Measurements from ENCODE around the gene MAPKAPK3. TPM values are rescaled to one million over a fixed set of nuclear protein-coding genes. Genes with fewer than 3 reads are reported as not detected.

MAPKAPK3 gene
- polyA plus RNA-seq, 4 donors = 22.1 to 58.2 (median 53.8) TPM

GRCh38 chr3:50607271-50608091 lies 9.5 kb upstream of the MAPKAPK3 start:
- DNase-seq (ENCODE audit: low read depth in 4 of 4, low spot score in 3 of 4) = no peak

GRCh38 chr3:50608278-50608677 lies 8.7 kb upstream of the MAPKAPK3 start:
- no peak for DNase-seq (ENCODE audit: low read depth in 4 of 4, low spot score in 3 of 4)

DNA sequence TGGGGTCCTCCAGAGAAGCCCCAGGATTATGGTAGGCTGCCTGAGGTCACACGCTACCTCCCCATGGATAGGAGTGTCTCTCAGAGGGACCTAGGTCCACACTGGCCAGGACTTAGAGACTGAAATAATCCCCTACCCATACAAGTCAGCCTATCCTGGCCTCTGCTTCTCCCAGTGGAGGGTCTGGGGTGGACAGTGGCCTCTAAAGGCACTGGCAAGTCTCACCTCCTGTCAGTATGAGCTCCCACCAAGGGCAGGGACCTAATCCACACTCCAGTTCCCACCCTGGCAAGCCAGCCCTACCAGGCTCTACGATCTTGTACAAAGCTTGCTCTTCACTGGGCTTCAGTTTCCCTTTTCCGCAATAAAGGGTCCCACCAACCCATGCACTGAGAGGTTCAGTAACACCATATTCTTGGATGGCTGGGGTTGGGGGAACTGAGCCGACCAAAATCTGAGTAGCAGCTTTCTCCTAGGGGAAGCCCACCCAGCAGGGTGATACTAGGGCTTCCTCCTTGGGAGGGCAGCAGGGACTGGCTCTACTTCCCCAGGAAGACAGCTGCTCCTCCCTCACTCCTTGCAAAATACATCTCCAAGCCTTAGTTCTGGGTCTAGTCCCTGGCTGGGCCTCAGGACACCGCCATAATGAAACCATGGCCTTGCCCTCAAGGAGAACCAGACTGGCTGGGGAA lies 7.7 kb upstream of the MAPKAPK3 start:
- DNase-seq (ENCODE audit: low read depth in 4 of 4, low spot score in 3 of 4) = no peak

DNA sequence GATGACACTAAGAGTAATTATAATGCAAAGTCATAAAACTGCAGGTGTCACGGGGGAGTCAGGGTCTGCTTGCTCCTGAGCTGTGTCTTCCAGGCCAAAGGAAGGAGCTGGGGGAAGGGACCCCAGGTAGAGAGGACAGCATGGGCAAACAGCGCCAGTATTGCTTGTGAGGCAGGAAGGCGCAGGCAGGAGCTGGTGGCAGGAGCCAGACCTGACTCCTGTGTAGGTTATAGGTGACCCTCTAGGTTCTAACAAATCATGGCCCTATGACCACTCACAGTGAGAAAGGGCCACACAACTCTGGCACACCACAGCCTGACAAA lies 7.2 kb upstream of the MAPKAPK3 start:
- DNase-seq (ENCODE audit: low read depth in 4 of 4, low spot score in 3 of 4) = no peak

DNA sequence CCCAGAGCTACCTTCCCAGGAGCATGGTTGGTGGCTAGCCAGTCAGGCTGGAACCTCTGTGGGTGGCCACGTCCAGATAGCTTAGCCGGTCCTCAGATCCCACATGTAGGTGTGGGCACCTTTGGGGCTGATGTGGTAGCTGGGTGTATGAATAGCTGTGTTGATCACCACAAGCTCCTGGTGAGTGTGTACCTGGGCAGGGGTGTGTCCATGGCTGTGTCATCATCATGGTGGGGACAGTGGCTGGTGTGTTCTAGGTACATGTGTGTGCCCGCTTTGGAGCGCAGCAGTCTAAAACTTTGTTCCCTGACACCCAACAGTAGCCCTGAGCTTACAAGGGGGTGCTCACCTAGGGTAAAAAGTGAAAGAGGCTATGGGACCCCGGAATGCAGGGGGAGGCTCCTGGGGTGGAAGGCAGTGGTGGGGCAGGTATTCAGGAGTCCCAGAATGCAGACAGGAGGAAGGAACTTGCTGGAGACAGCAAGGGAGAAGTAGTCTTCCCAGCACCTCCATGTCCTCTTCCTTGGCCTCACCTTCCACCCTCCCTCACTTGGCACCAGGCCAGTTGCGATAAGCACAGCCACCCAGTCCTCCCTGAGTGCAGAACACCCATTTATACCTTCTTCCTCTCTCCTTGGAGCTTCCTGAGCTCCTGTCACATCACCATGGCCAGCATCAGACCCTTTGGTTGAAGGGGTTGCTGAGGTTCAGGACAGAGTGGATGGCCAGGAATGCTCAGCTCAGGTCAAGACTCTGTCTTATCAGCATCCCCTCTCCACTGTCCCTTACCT lies 6.6 kb upstream of the MAPKAPK3 start:
- no peak for DNase-seq (ENCODE audit: low read depth in 4 of 4, low spot score in 3 of 4)

DNA sequence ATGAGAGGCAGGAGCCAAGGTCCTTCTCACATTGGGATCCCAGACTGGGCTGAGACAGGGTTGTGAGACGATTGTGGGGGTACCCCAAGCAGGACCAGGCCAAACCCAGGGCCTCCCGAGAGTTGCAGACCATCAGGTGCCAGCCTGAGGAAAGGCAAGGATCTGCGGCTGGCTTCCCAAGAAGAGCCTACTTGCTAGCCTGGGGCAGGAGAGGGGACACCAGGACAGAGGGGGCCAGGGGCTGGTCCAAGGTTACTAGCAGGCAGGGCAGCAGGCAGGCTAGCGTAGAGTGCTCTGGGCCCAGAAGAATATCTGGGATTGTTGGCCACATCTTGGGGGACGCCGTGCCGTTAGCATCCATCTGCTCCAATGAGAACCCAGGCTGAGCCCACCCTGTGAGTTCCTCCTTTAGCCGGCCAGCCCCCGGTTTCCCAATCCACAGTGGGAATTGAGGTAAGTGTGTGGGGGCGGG lies 5.9 kb upstream of the MAPKAPK3 start:
- DNase-seq (ENCODE audit: low read depth in 4 of 4, low spot score in 3 of 4) = no peak

DNA sequence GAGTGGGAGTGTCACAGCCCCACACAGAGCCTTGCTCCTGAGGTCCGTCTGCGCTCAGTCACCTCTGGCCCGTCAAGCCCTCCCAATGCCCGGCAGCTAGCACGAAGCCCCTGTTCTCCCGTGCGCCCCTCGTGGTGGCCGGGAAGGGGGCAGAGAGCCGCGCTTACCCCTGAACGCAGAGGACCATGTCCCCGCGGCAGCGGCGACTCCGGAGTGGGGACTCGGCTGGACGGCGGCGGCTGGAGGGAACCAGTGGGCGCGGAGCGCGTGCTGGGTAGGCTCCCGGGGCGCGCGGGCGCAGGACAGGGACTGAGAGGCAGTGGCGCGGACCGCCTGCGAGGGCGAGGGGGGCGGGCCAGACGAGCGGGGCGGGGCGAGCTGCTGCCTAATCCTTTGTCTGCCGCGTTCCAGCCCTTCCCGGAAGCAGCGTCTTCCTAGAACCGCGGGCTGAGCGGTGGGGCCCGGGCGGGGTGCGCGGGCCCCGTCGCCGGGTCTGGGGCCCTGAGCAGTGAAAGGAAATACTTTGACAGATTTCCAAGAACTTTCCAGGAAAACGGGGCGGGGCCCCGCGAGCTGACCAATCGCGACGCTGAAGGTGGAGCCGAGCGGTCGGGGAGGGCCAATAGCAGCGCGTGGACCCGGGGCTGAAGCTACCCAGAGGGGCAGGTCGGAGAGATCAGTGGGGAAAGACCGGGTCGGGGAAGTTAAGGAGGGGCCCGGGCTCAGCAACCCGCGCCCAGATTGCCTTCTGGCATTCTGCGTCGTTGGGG lies 5.3 kb upstream of the MAPKAPK3 start, which contains the start of gene CISH:
CISH (minus strand) TSS at position 311 of the 770 bp plus-strand sequence; CDS start at position 187, 124 bp downstream.
- peak; percentile 94 to 96 (median 95) for DNase-seq (ENCODE audit: low read depth in 4 of 4, low spot score in 3 of 4)

DNA sequence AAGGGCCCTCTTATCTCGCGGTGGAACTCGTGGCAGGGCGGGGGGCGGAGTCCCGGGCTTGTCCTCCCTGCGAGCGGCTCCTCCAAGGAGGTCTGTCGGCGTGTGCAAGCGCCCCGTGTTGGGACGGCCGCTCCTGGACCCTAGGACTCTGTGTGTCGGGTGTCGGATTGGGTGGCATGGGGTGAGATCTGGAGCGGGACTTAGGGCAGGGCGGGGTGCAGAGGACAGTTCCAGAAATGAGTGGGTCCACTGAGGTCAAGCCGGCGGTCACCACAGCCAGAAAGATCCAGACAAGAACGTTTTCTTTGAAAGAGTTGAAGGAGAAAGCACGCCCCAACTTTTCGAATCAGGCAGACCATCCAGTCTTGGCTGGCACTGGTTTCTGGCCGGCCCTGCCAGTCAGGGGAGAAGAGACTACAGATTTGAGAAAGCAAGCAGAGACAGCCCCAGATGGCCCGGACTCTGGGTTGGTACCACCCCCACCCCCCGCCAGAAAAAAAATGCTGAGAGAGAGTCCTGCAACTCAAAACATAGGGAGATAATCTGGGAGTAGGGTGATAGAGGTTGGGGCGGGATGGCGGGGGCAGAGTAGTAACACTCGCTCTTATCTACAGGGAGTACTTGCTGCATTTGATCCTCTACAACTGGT lies 4.6 kb upstream of the MAPKAPK3 start:
- no peak for DNase-seq (ENCODE audit: low read depth in 4 of 4, low spot score in 3 of 4)

- no peak for DNase-seq (ENCODE audit: low read depth in 4 of 4, low spot score in 3 of 4)
Measured at GRCh38 chr3:50612970-50613846, 3.7 kb upstream of the MAPKAPK3 start.

DNA sequence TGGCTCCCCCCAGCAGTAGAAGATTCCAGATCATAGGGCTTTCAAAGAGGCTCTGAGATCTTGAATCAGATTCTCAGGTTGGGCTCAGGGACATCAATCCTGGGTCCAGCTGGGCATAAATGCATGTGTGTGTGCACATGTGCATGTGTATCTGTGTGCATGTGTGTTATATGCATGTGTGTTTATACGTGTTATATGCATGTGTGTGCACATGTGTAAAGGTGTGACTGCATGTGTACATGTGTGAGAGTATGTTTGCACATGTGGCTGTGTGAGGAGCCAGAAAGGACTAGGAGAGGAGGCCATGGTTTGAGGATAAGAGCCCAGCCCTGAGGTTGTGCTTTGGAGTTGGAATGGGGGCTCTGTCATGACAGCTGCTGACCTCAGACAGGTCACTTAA lies 1.8 kb upstream of the MAPKAPK3 start:
- DNase-seq (ENCODE audit: low read depth in 4 of 4, low spot score in 3 of 4) = no peak

- DNase-seq (ENCODE audit: low read depth in 4 of 4, low spot score in 3 of 4) = peak in 1 of 4 donors; percentile 58
Measured at GRCh38 chr3:50616003-50616769, 765 bp upstream of the MAPKAPK3 start.

DNA sequence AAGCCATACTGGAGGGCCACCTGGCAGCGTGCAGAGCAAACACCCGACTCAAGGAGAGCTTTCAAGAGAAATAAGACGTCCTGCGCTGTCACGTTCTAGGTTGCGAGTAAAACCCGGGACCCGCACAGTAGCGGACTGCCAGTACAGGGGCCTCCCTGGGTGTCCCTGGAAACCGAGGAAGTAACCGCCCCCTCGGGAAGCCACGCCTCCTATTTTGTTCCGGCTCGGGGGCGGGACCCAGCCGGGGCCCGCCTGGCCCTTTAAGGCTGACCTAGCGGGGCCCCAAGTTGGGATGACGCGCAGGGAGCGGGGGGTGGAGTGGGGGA lies 218 bp upstream of the MAPKAPK3 start:
- DNase-seq (ENCODE audit: low read depth in 4 of 4, low spot score in 3 of 4) = peak; percentile 79 to 90 (median 88)

DNA sequence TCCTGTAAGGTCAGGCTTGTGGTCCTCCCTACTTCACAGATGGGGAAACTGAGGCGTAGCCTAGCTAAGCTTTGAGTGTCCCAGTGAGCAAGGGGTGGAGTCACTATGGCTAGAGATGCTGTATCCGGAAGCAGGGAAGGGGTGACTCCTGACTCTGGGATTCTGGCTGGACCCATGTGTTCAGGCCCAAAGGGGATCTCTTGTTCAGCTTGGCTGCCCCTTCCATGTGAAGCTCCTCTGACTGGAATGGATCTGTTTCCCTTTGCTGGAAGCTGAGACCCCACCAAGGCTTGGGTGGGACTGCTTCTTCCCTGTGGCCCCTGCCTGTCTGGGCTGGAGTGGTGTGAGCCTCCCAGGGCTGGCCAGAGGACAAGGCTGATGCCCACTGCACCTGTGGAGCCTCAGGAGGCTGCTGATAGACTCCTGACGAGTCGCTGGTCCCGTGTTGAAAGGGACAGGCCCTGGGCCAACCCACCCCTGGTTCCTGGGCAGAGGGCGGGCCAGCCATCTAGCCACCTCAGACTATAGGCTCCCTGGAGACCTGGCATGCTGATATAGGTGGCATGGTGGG lies 1.0 kb downstream of the MAPKAPK3 start:
- DNase-seq (ENCODE audit: low read depth in 4 of 4, low spot score in 3 of 4) = no peak

DNA sequence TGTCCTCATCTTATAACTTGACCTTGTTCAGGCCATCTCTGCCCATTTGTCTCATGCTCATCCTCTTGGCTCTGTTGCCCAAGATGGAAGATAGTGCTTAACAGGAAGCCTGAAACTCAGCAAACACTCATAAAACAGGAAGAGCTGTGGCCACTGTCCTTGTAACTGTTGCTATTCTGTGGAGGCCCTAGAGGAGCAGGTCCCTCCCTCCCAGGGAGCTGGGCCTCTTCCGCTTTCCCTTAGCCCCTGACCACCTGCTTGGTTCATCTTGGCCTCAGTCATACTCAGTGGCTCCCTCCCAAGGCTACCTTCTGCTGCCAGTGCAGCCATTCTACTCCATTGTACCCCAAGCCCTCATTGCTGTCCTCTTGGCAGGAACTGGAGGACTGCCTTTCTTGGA lies 3.5 kb downstream of the MAPKAPK3 start:
- no peak for DNase-seq (ENCODE audit: low read depth in 4 of 4, low spot score in 3 of 4)

DNA sequence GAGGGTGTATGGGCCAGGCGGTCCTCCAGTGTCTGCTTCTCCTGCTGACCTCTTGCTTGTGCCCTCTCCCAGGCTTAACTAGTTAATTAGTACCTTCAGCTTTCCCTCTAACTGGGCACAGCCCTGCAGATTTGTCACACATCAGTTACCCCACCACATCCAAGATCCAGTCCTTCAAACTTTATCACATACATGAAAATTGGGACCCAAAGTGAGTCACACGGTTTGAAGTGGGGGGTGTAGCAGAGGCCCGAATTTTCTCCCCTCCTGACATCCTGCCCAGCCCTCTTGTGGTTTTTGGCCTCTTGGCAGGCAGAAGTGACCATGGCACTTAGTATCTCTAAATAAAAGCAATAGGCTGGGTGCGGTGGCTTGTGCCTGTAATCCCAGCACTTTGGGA lies 3.9 kb downstream of the MAPKAPK3 start:
- no peak for DNase-seq (ENCODE audit: low read depth in 4 of 4, low spot score in 3 of 4)

GRCh38 chr3:50622881-50623280 lies 5.9 kb downstream of the MAPKAPK3 start:
- DNase-seq (ENCODE audit: low read depth in 4 of 4, low spot score in 3 of 4) = no peak

- no peak for DNase-seq (ENCODE audit: low read depth in 4 of 4, low spot score in 3 of 4)
Measured at GRCh38 chr3:50623840-50624474, 7.0 kb downstream of the MAPKAPK3 start.

- no peak for DNase-seq (ENCODE audit: low read depth in 4 of 4, low spot score in 3 of 4)
Measured at GRCh38 chr3:50624634-50625033, 7.7 kb downstream of the MAPKAPK3 start.
